NCI-H1417 treated with DMSO at 0.1 percent for 48 hours (cell line): Measurements from ENCODE around the gene PFKP.
"Not testable (repeated sequence)": the region's sequence is repeated elsewhere in the genome, so short reads cannot be mapped to it uniquely, and the experiment has no call there.

Experiments
- DNase-seq: peaks from one replicate; lab custom pipeline; 2025; lab: John Stamatoyannopoulos, UW

PFKP gene

GRCh38 chr10:3159152-3159551 is 91.8 kb downstream of the PFKP start:
- DNase-seq, result no peak

GRCh38 chr10:3162533-3162932 is 95.2 kb downstream of the PFKP start:
- DNase-seq, result no peak

- no peak for DNase-seq
Observed at GRCh38 chr10:3163879-3164278, 96.5 kb downstream of the PFKP start.

- no peak for DNase-seq
Observed at GRCh38 chr10:3165196-3165595, 97.8 kb downstream of the PFKP start.

- DNase-seq, result no peak
Observed at GRCh38 chr10:3166496-3167290, 99.3 kb downstream of the PFKP start.

DNA sequence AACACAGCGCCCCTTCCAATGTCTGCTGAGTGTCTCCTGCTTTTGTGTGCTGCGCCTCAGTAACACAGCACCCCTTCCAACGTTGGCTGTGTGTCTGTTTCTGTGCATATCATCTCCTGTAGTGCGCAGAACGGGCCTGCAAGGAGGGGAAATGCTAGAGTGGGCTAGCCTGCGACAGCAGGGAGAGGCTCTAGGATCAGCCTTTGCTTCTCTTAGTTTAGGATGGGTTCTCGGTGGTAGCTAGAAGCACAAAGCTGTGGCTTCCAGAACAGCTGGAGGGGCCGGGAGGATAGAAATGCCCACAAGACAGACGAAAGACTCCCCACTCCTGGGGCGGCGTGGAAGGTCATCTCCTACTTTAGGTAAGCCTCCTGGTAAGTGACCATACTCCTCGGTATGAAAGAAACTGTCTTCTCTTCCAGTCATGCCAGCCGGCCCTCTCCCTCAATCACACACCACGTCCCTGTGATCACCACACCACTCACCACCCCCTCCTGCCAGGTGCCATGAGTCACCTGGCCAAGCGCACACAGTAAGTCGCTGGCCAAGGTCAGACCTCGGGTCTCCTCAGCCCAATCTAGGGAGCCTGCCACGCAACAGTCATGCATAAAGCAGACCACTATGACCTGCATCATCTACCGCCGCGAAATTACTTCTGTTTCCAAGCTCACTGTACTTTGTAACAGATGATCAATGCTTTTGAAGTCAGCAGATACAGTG is 100.4 kb downstream of the PFKP start:
- DNase-seq, result no peak

DNA sequence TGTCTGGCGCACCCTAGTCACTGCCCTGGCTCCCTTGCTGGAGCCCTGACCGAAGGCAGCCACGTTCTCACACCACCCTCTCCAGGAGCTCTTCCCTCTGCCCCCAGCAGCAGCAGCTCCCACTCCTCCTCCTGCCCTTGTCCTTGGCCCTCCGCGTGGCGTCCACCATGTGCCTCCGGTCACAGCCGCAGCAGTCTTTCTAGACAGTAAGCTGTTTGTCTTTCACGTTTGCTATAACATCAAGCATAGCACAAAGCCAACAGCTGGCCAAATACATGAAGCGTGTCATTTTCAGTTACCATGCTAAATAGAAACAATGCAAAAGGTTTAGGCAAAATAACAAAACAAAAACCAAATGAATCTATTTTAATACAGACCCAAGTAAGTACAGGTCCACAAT is 101.9 kb downstream of the PFKP start:
- DNase-seq, result no peak

DNA sequence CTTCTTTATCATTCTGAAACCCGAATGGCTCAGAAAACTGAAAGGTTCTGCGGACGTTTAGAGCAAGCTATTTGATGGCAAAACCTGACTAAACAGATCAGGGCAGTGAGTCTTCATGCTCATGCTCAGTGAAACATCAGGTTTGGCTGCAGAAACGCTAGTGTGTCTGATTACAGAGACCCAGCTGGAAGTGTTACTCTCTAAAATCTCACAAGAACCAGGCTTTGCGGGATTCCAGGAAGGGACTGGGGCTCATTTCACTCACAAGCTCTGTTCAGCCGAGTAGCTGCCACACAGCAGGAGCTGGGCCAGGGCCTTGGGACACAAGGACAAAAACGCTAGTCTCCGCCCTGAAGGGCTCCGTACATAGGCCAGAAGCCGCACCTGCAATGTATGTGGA is 102.3 kb downstream of the PFKP start:
- no peak for DNase-seq

- DNase-seq, result not testable (repeated sequence)
Observed at GRCh38 chr10:3171488-3171887, 104.1 kb downstream of the PFKP start.

- DNase-seq, result no peak
Observed at GRCh38 chr10:3172081-3172445, 104.7 kb downstream of the PFKP start.

DNA sequence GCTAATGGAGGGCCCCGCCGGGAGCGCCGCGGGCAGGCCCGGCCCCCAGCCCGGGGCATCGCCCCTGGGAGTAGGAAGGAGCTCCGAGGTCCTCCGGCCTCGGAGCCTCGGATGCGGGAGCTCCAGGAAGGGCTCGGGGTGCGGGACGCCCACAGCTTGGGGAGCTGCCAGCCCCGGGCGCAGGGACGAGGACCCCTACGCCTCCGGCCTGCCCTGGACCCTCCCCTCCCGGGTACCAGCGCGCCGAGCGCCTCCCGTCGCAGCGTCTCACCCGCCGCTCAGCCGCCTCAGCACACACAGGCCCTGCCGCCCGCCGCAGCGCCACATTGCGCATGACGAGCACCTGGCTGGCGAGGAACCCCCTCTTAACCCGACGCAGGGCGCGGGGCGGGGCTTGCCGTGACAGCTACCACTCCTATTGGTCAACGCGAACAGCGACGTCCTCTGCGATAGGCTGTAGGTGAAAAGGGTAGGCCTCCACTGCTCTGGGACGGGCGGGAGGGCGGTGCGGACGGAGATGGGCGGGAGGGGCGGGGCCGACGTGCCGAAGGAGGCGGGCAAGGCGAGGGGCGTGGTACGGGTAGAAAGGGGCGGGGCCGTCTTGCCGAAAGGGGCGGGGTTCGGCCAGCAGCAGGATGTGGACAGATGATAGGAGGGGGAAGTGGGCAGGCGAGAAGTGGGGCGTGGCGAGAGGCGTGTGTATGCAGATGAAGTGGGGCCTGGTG is 105.3 kb downstream of the PFKP start, which contains the start of gene PITRM1:
Gene PITRM1 (minus strand): TSS at position 337 of the 725 bp plus-strand sequence. CDS start 10 bp downstream, at position 327.
- DNase-seq, result peak; percentile 83

DNA sequence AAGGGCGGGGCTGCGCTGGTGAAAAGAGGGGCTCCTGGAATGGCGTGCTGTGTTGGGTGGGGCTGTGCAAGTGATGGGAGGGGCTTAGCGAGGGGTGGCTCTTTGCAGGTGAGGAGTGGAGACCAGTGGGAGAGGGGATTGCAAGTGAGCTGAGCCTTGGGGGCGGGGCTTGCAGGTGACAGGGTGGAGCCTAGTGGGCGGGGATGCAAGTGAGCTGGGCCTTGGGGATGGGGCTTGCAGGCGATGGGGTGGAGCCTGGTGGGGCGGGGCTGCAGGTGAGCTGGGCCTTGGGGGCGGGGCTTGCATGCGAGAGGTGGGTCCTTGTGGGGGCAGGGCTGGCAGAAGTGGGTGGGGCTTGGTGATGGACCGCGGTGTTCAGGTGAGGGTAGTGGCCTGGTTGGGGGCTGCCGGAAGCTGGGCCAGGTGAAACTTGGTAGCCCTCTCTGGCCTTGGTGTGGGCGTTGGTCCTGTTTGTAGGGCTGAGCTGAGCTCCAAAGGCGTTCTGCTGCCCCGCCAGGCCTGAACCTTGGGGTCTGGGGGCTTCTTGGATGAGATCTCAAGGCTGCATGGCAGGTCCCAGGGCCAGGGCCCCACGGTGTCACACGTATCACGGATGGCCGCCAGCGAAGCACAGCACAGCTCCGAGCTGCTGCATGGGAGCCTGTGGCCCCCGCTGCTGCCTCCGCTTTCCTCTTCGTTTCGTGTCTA is 106.0 kb downstream of the PFKP start:
- DNase-seq, result peak; percentile 67

- DNase-seq, result no peak
Observed at GRCh38 chr10:3178042-3178441, 110.7 kb downstream of the PFKP start.

DNA sequence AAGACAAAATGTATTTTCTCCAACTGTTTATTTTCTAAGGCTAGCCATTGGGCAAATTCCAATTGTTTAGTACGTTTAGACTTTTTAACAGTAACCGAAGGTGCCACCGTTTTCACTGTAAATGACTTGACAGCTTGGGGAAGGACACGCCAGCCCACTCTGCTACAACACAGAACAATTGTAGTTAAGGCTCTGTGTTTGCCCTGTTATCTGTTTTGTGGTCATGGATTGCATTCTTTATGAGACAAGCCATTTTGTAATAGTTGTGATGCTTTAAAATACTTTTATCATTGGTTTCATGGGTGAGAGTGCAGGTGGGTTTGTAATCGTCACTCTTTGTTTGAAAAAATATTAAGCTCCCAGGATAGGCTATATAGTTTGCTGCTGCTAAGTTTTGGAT is 111.8 kb downstream of the PFKP start:
- DNase-seq, result no peak

- no peak for DNase-seq
Observed at GRCh38 chr10:3180355-3181025, 113.1 kb downstream of the PFKP start.

GRCh38 chr10:3185386-3185785 is 118.0 kb downstream of the PFKP start:
- no peak for DNase-seq

GRCh38 chr10:3186368-3186767 is 119.0 kb downstream of the PFKP start:
- no peak for DNase-seq
